Sigmoid colon (tissue), 7 donors: Measurements from ENCODE around the gene PMP22. TPM values are rescaled to one million over a fixed set of nuclear protein-coding genes. Genes with fewer than 3 reads are reported as not detected.
"Not testable (repeated sequence)": the region's sequence is repeated elsewhere in the genome, so short reads cannot be mapped to it uniquely, and the experiment has no call there.

Experiments
- DNase-seq: peaks from one replicate; pipeline ENCODE4 v3.0.0-alpha.2; 2019
- H3K27ac ChIP-seq, 4 donors: fragments of 200-600 bp; sonication (generic); one replicate each; pipeline ENCODE4 v1.5.1; 2016 to 2019; ENCODE audit warnings: mild to moderate bottlenecking in 1 of 4
- H3K27me3 ChIP-seq, 3 donors: fragments of 200-600 bp; sonication (generic); one replicate each; pipeline ENCODE4 v1.5.1; 2019; ENCODE audit warnings: mild to moderate bottlenecking in 1 of 3
- H3K36me3 ChIP-seq, 4 donors: fragments of 200-600 bp; sonication (generic); one replicate each; pipeline ENCODE4 v1.5.1; 2016 to 2019
- H3K4me1 ChIP-seq, 4 donors: fragments of 200-600 bp; sonication (generic); one replicate each; pipeline ENCODE4 v1.5.1; 2017 to 2019
- H3K4me3 ChIP-seq, 4 donors: fragments of 200-600 bp; sonication (generic); one replicate each; pipeline ENCODE4 v1.5.1; 2017 to 2019; ENCODE audit warnings: mild to moderate bottlenecking in 2 of 4, moderate library complexity in 1 of 4
- H3K9me3 ChIP-seq, 4 donors: fragments of 200-600 bp in 3 of 4; sonication (generic) in 3 of 4; one replicate each; pipeline versions ENCODE4 v1.5.1 to v1.6.1; 2013 to 2019
- EP300 ChIP-seq, 4 donors: sonication (generic); formaldehyde crosslinking; IDR thresholded peaks; one replicate each; pipeline ENCODE4 v1.6.1; 2017; ENCODE audit warnings: antibody characterized with exemption in 4 of 4
- POLR2A ChIP-seq, 2 donors: fragments of 450-650 bp; IDR thresholded peaks; one replicate each; pipeline ENCODE4 v1.6.1; 2016; ENCODE audit warnings: antibody characterized with exemption in 2 of 2, mild to moderate bottlenecking in 2 of 2, moderate library complexity in 2 of 2
- POLR2AphosphoS5 ChIP-seq, 4 donors: sonication (generic); formaldehyde crosslinking; IDR thresholded peaks; one replicate each; pipeline ENCODE4 v1.6.1; 2017; ENCODE audit warnings: antibody characterized with exemption in 4 of 4
- WGBS, 2 donors: extraction: QIAGEN DNeasy Blood & Tissue Kit; methylation state at CpG; one replicate each; pipeline ENCODE4 v1.1.7; 2013; 5-methylcytosine and 5-hydroxymethylcytosine counted together
- intact Hi-C: fragments of 100-400 bp; cut with DNase I; formaldehyde crosslinking; loops from one replicate; pipeline ENCODE4 v1.15.1; 2023
- polyA plus RNA-seq, 3 donors: library from polyadenylated mRNA; stranded (reverse); fragments of 200-250 nt; gene quantifications; one replicate each; pipeline ENCODE4 v1.2.3, GENCODE V29; 2013
- total RNA-seq, 4 donors: library from RNA; depleted of rRNA; stranded (reverse); fragments of >200 nt; gene quantifications; one replicate each; pipeline ENCODE4 v1.1.0, GENCODE V29; 2016
- TF ChIP-seq, protein P1 (sequence below), 4 experiments: fragments of 450-650 bp in 3 of 4; fragments of 200-600 bp in 1 of 4; IDR thresholded peaks; one replicate each; pipeline ENCODE4 v1.5.1; 2016 to 2019; ENCODE audit warnings: antibody characterized with exemption in 4 of 4, mild to moderate bottlenecking in 3 of 4, moderate library complexity in 2 of 4
- donor health status: healthy with polysubstance abuse.
- donor health status: Bipolar disorder and iron deficiency.
- donor health status: healthy.

The PMP22 gene
- total and polyA plus RNA-seq, 7 donors = 25.2 to 350 (median 125) TPM

DNA sequence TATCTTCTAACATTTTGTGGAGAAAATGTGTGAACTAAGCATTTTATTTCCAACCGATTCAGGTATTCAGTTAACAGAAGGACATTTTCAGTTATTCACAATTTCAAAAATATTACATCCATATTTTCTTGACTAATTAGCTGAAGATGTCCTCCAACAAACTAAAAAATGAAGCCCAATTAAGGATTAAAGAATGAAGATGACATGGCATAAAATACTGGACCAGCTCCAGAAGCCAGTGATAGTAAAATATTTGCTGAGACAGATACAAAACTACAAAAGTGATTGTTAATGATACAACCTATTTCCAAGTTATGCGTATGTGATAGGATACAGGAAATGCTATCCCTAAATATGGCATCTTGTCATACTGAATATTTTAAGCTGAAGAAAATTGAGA, 48.6 kb downstream of the PMP22 start:
- no peak overlapping the region for H3K4me3 ChIP-seq
- no peaks in the 10 kb centered on the region for H3K4me1 ChIP-seq
- H3K36me3 ChIP-seq = no peaks in the 10 kb centered on the region
- intact Hi-C loops = no loop called here
- no peaks in the 10 kb centered on the region for H3K9me3 ChIP-seq
- no peaks in the 10 kb centered on the region for H3K27me3 ChIP-seq
- 91% methylated on average over 2 of the region's 2 CpGs for WGBS, 2 donors
- TF ChIP-seq, protein P1, sequence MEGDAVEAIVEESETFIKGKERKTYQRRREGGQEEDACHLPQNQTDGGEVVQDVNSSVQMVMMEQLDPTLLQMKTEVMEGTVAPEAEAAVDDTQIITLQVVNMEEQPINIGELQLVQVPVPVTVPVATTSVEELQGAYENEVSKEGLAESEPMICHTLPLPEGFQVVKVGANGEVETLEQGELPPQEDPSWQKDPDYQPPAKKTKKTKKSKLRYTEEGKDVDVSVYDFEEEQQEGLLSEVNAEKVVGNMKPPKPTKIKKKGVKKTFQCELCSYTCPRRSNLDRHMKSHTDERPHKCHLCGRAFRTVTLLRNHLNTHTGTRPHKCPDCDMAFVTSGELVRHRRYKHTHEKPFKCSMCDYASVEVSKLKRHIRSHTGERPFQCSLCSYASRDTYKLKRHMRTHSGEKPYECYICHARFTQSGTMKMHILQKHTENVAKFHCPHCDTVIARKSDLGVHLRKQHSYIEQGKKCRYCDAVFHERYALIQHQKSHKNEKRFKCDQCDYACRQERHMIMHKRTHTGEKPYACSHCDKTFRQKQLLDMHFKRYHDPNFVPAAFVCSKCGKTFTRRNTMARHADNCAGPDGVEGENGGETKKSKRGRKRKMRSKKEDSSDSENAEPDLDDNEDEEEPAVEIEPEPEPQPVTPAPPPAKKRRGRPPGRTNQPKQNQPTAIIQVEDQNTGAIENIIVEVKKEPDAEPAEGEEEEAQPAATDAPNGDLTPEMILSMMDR (IDR thresholded peaks at IDR 0.05) = no peak
- TF ChIP-seq POLR2A (IDR thresholded peaks at IDR 0.05) (no peak), EP300 (IDR thresholded peaks at IDR 0.05) (no peak), POLR2AphosphoS5 (IDR thresholded peaks at IDR 0.05) (no peak)
- no peak overlapping the region for H3K27ac ChIP-seq
- no peak for DNase-seq

DNA sequence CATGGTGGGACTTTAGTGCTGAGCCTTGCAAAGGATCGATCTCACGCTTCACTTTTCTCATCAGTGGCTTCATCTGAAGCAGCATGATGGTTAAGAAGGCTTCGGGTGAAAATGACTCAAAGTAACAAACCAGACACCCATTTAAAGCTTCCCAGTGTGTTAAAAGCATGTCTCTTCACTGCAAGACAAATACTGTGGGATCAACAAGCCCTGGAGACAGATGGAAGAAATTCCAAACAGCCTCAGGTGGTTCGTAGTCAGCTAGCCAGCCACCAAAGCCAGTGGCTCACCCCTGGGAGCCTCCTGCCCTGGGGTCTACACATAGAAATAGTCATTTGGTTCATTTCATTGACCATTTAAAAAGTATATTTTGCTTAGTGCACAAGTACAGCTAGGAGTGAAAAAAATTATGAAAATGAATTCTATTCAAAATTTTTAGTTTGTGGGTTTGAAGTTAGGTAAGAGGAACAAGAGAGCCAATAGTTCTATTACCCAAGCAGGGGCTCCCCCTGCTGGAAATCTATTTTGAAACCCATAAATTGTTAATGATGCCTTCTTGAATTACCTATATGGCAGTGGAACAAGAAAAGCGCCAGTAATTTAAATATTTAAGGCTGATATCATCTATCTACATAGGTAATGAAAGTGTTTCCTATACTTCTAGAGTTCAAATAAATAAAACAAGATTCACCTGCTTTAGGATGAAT, 51.6 kb downstream of the PMP22 start:
- H3K4me1 ChIP-seq = no peaks in the 10 kb centered on the region
- no peaks in the 10 kb centered on the region for H3K27me3 ChIP-seq
- no peak overlapping the region for H3K27ac ChIP-seq
- H3K4me3 ChIP-seq = no peak overlapping the region
- no peaks in the 10 kb centered on the region for H3K9me3 ChIP-seq
- TF ChIP-seq, protein P1 (IDR thresholded peaks at IDR 0.05) = no peak
- TF ChIP-seq EP300 (IDR thresholded peaks at IDR 0.05) (no peak), POLR2AphosphoS5 (IDR thresholded peaks at IDR 0.05) (no peak), POLR2A (IDR thresholded peaks at IDR 0.05) (no peak)
- DNase-seq = no peak
- WGBS, 2 donors = 74 to 84% methylated on average over 5 of the region's 5 CpGs
- intact Hi-C loops = no loop called here
- no peaks in the 10 kb centered on the region for H3K36me3 ChIP-seq

DNA sequence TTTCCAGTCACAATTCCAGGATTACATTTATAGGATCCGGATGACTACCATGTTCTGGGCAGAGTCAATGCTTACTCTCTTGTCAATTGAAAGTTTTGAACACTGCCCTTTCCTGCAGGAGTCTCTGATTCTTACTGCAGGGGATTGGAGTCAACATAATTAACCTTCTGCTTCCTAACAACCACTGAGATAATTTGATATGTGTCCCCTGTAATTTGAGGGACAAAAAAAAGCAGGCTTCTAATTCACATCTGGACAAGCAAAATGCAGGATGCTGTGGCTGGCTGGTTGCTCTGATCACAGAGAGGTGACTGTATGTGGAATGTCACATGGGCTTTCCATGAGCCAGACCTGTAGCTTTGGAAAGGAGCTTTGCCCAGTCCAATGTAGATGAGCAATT, 54.9 kb downstream of the PMP22 start:
- DNase-seq = no peak
- Histone ChIP-seq H3K9me3 (no peaks in the 10 kb centered on the region), H3K27me3 (no peaks in the 10 kb centered on the region), H3K4me1 (no peaks in the 10 kb centered on the region), H3K36me3 (no peaks in the 10 kb centered on the region), H3K4me3 (no peak overlapping the region), H3K27ac (no peak overlapping the region)
- intact Hi-C loops = no loop called here
- TF ChIP-seq POLR2A (IDR thresholded peaks at IDR 0.05) (no peak), POLR2AphosphoS5 (IDR thresholded peaks at IDR 0.05) (no peak), EP300 (IDR thresholded peaks at IDR 0.05) (no peak)
- TF ChIP-seq, protein P1 (IDR thresholded peaks at IDR 0.05) = no peak
- 85 to 94% methylated on average over 1 of the region's 1 CpG for WGBS, 2 donors

DNA sequence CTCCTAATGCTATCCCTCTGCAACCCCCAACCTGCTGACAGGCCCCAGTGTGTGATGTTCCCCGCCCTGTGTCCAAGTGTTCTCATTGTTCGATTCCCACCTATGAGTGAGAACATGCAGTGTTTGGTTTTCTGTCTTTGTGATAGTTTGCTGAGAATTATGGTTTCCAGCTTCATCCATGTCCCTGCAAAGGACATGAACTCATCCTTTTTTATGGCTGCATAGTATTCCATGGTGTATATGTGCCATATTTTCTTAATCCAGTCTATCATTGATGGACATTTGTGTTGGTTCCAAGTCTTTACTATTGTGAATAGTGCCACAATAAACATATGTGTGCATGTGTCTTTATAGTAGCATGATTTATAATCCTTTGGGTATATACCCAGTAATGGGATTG, 62.1 kb downstream of the PMP22 start:
- intact Hi-C loops = not testable (repeated sequence)
- WGBS, 2 donors = 96 to 97% methylated on average over 2 of the region's 2 CpGs

DNA sequence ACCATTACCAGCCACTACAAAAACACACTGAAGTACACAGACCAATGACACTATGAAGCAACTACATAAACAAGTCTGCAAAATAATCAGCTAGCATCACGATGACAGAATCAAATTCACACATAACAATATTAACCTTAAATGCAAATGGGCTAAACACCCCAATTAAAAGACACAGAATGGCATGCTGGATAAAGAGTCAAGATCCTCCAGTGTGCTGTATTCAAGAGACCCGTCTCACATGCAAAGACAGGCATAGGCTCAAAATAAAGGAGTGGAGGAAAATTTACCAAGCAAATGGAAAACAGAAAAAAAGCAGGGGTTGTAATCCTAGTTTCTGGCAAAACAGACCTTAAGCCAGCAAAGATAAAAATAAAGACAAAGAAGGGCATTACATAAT, 64.6 kb downstream of the PMP22 start:
- H3K27ac ChIP-seq, H3K27me3 ChIP-seq, H3K4me3 ChIP-seq, H3K36me3 ChIP-seq, intact Hi-C loops, H3K4me1 ChIP-seq, DNase-seq: not testable (repeated sequence)
- WGBS, 2 donors = 91 to 92% methylated on average over 2 of the region's 2 CpGs
- peaks cover 0 to 15% (median 9%) of the 10 kb centered on the region in 4 donors for H3K9me3 ChIP-seq

More for the DNA sequence above, 62.1 kb downstream of the PMP22 start:
- not testable (repeated sequence) for DNase-seq, H3K27ac ChIP-seq, H3K4me1 ChIP-seq, H3K27me3 ChIP-seq, H3K36me3 ChIP-seq, H3K4me3 ChIP-seq
- H3K9me3 ChIP-seq = peaks cover 0 to 15% (median 8%) of the 10 kb centered on the region in 4 donors

DNA sequence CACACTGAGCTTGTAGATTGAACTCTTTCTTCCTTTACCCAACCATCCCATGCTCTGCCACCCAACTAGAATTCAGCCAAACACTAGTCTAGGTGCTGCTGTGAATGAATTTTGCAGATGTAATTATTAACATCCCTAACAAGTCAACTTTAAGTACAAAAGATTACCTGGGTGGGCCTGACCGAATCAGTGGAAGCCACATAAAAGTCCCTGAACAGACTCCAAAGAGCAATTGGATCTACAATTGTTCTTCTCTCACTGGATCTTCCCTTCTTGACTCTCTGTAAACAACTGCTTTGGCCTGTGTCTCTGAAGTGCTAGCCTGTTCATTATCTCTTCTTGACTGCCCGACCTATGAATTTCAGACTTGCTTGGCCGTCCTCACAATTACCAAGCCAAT, 67.9 kb downstream of the PMP22 start:
- peaks cover 0 to 15% (median 9%) of the 10 kb centered on the region in 4 donors for H3K9me3 ChIP-seq
- no peak for DNase-seq
- no peak for TF ChIP-seq EP300 (IDR thresholded peaks at IDR 0.05)
- TF ChIP-seq POLR2AphosphoS5 (IDR thresholded peaks at IDR 0.05) = no peak
- no peak for TF ChIP-seq POLR2A (IDR thresholded peaks at IDR 0.05)
- TF ChIP-seq, protein P1 (IDR thresholded peaks at IDR 0.05) = no peak
- intact Hi-C loops = no loop called here
- no peaks in the 10 kb centered on the region for H3K36me3 ChIP-seq
- no peak overlapping the region for H3K4me3 ChIP-seq
- H3K4me1 ChIP-seq = no peaks in the 10 kb centered on the region
- no peaks in the 10 kb centered on the region for H3K27me3 ChIP-seq
- no peak overlapping the region for H3K27ac ChIP-seq
- 85 to 91% methylated on average over 3 of the region's 3 CpGs for WGBS, 2 donors
